ENCODE data around the gene CIDEC. TPM values are rescaled to one million over a fixed set of nuclear protein-coding genes. Genes with fewer than 3 reads are reported as not detected.

Gene CIDEC
- total RNA-seq, 2 donors from 2014 or later, result 3.5 TPM; not detected in 1

GRCh38 chr3:9916734-9917680 lies 37.0 kb upstream of the CIDEC start, which contains the start of gene IL17RC:
Gene IL17RC (plus strand): TSS chr3:9917098. CDS start chr3:9917316, 218 bp downstream.
- Histone ChIP-seq H3K9me3 (no peaks in the 10 kb centered on the region), H3K4me3 (peak within 1 kb of the TSS; percentile 46 to 51), H3K36me3 (no peaks in the 10 kb centered on the region), H3K27ac (peak within 1 kb of the TSS; percentile 92 to 94), H3K27me3 (replicated peaks; ENCODE audit: insufficient read depth) (no peaks in the 10 kb centered on the region), H3K4me1 (replicated peaks) (peaks cover 12% of the 10 kb centered on the region)
- intact Hi-C loops (cut with DNase I), result loop anchor here (1.0 to 10.0 kb wide), 4 partner anchors 29 to 182 kb away; partner anchors contain the start of gene BRPF1
- TF ChIP-seq POLR2AphosphoS5 (IDR thresholded peaks at IDR 0.05), result peak; percentile 93
- TF ChIP-seq CTCF (IDR thresholded peaks at IDR 0.05), result peak in 2 of 4 experiments; percentile 13 to 15
- peak; percentile 80 for TF ChIP-seq POLR2A (IDR thresholded peaks at IDR 0.05)
- WGBS, result 6% methylated on average over 19 of the region's 19 CpGs
- DNase-seq (ENCODE audit: low spot score), result peak; percentile 95

- intact Hi-C loops (cut with DNase I), result loop anchor here (1.0 to 10.0 kb wide), 3 partner anchors 53 to 182 kb away; partner anchors contain the start of gene BRPF1
- no peak for DNase-seq (ENCODE audit: low spot score)
Measured at GRCh38 chr3:9916346-9916733, 36.3 kb upstream of the CIDEC start.

GRCh38 chr3:9915254-9916141 lies 35.4 kb upstream of the CIDEC start:
- peak; percentile 51 for DNase-seq (ENCODE audit: low spot score)
- intact Hi-C loops (cut with DNase I), result loop anchor here (1.0 to 10.0 kb wide), 4 partner anchors 25 to 181 kb away; partner anchors contain the start of genes BRPF1 and JAGN1
- TF ChIP-seq CTCF (IDR thresholded peaks at IDR 0.05) (peak; percentile 22 to 73 (median 42)), POLR2A (IDR thresholded peaks at IDR 0.05) (no peak), POLR2AphosphoS5 (IDR thresholded peaks at IDR 0.05) (peak; percentile 4)
- peak overlapping the region; percentile 39 to 41 for H3K4me3 ChIP-seq
- H3K4me1 ChIP-seq (replicated peaks), result peaks cover 12% of the 10 kb centered on the region
- peak overlapping the region; percentile 92 to 94 for H3K27ac ChIP-seq
- no peaks in the 10 kb centered on the region for H3K9me3 ChIP-seq
- 5% methylated on average over 89 of the region's 99 CpGs for WGBS
- H3K27me3 ChIP-seq (replicated peaks; ENCODE audit: insufficient read depth), result no peaks in the 10 kb centered on the region
- H3K36me3 ChIP-seq, result no peaks in the 10 kb centered on the region

More at GRCh38 chr3:9916346-9916733, 36.3 kb upstream of the CIDEC start:
- Histone ChIP-seq H3K9me3 (no peaks in the 10 kb centered on the region), H3K4me3 (peak overlapping the region; percentile 46 to 51), H3K27ac (peak overlapping the region; percentile 92 to 94), H3K27me3 (replicated peaks; ENCODE audit: insufficient read depth) (no peaks in the 10 kb centered on the region), H3K36me3 (no peaks in the 10 kb centered on the region), H3K4me1 (replicated peaks) (peaks cover 12% of the 10 kb centered on the region)
- TF ChIP-seq CTCF (IDR thresholded peaks at IDR 0.05) (no peak), POLR2A (IDR thresholded peaks at IDR 0.05) (no peak), POLR2AphosphoS5 (IDR thresholded peaks at IDR 0.05) (no peak)
- WGBS, result 47% methylated on average over 7 of the region's 7 CpGs

GRCh38 chr3:9914559-9915253 lies 34.7 kb upstream of the CIDEC start:
- H3K27me3 ChIP-seq (replicated peaks; ENCODE audit: insufficient read depth), result no peaks in the 10 kb centered on the region
- no peak for DNase-seq (ENCODE audit: low spot score)
- peak overlapping the region; percentile 39 to 41 for H3K4me3 ChIP-seq
- H3K4me1 ChIP-seq (replicated peaks), result peaks cover 12% of the 10 kb centered on the region
- no peaks in the 10 kb centered on the region for H3K9me3 ChIP-seq
- H3K27ac ChIP-seq, result peak overlapping the region; percentile 92 to 94
- intact Hi-C loops (cut with DNase I), result loop anchor here (2.0 to 10.0 kb wide), 2 partner anchors 24 to 180 kb away; partner anchors contain the start of genes BRPF1 and JAGN1
- no peak for TF ChIP-seq CTCF (IDR thresholded peaks at IDR 0.05)
- TF ChIP-seq POLR2AphosphoS5 (IDR thresholded peaks at IDR 0.05), result no peak
- TF ChIP-seq POLR2A (IDR thresholded peaks at IDR 0.05), result no peak
- 20% methylated on average over 15 of the region's 15 CpGs for WGBS
- no peaks in the 10 kb centered on the region for H3K36me3 ChIP-seq
